WTC11 (cell line): ENCODE results near the gene DYNC2LI1. TPM values are rescaled to one million over a fixed set of nuclear protein-coding genes. Genes with fewer than 3 reads are reported as not detected.

Source experiments
- ATAC-seq: fragments of 200-7000 bp; cut with Tn5 transposase; 2 replicates; pipeline ENCODE4 v1.10.0; 2021; ENCODE audit warnings: mild to moderate bottlenecking, moderate library complexity
- CTCF ChIA-PET: fragments of 300-600 bp; sonication (Branson Sonifier 250); formaldehyde crosslinking; loops from one replicate; lab custom pipeline; 2021; ENCODE audit warnings: antibody characterized with exemption; lab: Charles Lee
- POLR2A ChIA-PET: fragments of 350-600 bp; sonication (Branson Sonifier 250); formaldehyde crosslinking; loops from one replicate; lab custom pipeline; 2021; ENCODE audit warnings: antibody characterized with exemption; lab: Charles Lee
- DNase-seq: peaks from one replicate; pipeline ENCODE4 v3.0.0; 2021; ENCODE audit warnings: low spot score
- H3K27ac Mint-ChIP-seq: 2 replicates; pipeline ENCODE4 v1.8.0; 2021; ENCODE audit warnings: mixed read lengths
- H3K27me3 Mint-ChIP-seq: 2 replicates; pipeline ENCODE4 v1.8.0; 2021; ENCODE audit warnings: low read depth, mild to moderate bottlenecking, moderate library complexity, mixed read lengths
- H3K36me3 Mint-ChIP-seq: 2 replicates; pipeline ENCODE4 v1.8.0; 2021; ENCODE audit warnings: mixed read lengths
- H3K4me1 Mint-ChIP-seq: 2 replicates; pipeline ENCODE4 v1.8.0; 2022; ENCODE audit warnings: mixed read lengths
- H3K4me3 Mint-ChIP-seq: 2 replicates; pipeline ENCODE4 v1.8.0; 2021; ENCODE audit warnings: mild to moderate bottlenecking, moderate library complexity, mixed read lengths
- H3K9me3 Mint-ChIP-seq: 2 replicates; pipeline ENCODE4 v1.8.0; 2021; ENCODE audit warnings: mixed read lengths
- CBFB ChIP-seq: sonication (generic); formaldehyde crosslinking; IDR thresholded peaks from 2 replicates; pipeline ENCODE4 v1.8.1; 2022; ENCODE audit warnings: mild to moderate bottlenecking, low read depth, missing genetic modification reagents
- EMX1 ChIP-seq: fragments of 250-450 bp; sonication (Bioruptor Pico); IDR thresholded peaks from 2 replicates; pipeline ENCODE4 v1.8.0; 2021; ENCODE audit warnings: mild to moderate bottlenecking
- ESRRA ChIP-seq: sonication (generic); formaldehyde crosslinking; IDR thresholded peaks from 2 replicates; pipeline ENCODE4 v1.8.1; 2022; ENCODE audit warnings: mild to moderate bottlenecking, missing genetic modification reagents, borderline replicate concordance
- FOXP1 ChIP-seq: sonication (generic); formaldehyde crosslinking; IDR thresholded peaks from 2 replicates; pipeline ENCODE4 v1.8.0; 2022; ENCODE audit warnings: missing genetic modification reagents, mild to moderate bottlenecking, moderate library complexity, borderline replicate concordance
- GRHL2 ChIP-seq: fragments of 250-450 bp; sonication (Bioruptor Pico); IDR thresholded peaks from 2 replicates; pipeline ENCODE4 v1.8.0; 2022; ENCODE audit warnings: mild to moderate bottlenecking, moderate library complexity; ENCODE audit not compliant: insufficient replicate concordance, severe bottlenecking
- HMGA2 ChIP-seq: fragments of 250-450 bp; sonication (Bioruptor Pico); IDR thresholded peaks from 2 replicates; pipeline ENCODE4 v1.4.0; 2021; ENCODE audit warnings: mild to moderate bottlenecking, moderate library complexity
- JUN ChIP-seq: sonication (generic); formaldehyde crosslinking; IDR thresholded peaks from 2 replicates; pipeline ENCODE4 v1.8.0; 2023; ENCODE audit warnings: mild to moderate bottlenecking, missing genetic modification reagents
- MXD4 ChIP-seq: fragments of 250-450 bp; sonication (Bioruptor Pico); IDR thresholded peaks from 2 replicates; pipeline ENCODE4 v1.8.0; 2021; ENCODE audit warnings: mild to moderate bottlenecking, moderate library complexity, borderline replicate concordance
- OVOL2 ChIP-seq: fragments of 250-450 bp; sonication (Bioruptor Pico); IDR thresholded peaks from 2 replicates; pipeline ENCODE4 v1.9.0; 2021; ENCODE audit warnings: mild to moderate bottlenecking, borderline replicate concordance
- TEAD4 ChIP-seq: sonication (generic); formaldehyde crosslinking; IDR thresholded peaks from 2 replicates; pipeline ENCODE4 v1.8.0; 2022; ENCODE audit warnings: mild to moderate bottlenecking, missing genetic modification reagents
- ZBTB21 ChIP-seq: sonication (generic); formaldehyde crosslinking; IDR thresholded peaks from 2 replicates; pipeline ENCODE4 v1.8.1; 2023; ENCODE audit warnings: mild to moderate bottlenecking, missing genetic modification reagents, borderline replicate concordance
- ZNF138 ChIP-seq: sonication (generic); formaldehyde crosslinking; conservative IDR thresholded peaks from 2 replicates; pipeline ENCODE4 v1.8.1; 2022; ENCODE audit warnings: mild to moderate bottlenecking, moderate library complexity, missing genetic modification reagents
- ZNF232 ChIP-seq: sonication (generic); formaldehyde crosslinking; IDR thresholded peaks from 2 replicates; pipeline ENCODE4 v1.8.0; 2022; ENCODE audit warnings: mild to moderate bottlenecking, missing genetic modification reagents
- ZNF263 ChIP-seq: sonication (generic); formaldehyde crosslinking; IDR thresholded peaks from 2 replicates; pipeline ENCODE4 v1.8.1; 2022; ENCODE audit warnings: low read depth, mild to moderate bottlenecking, moderate library complexity, missing genetic modification reagents
- ZNF317 ChIP-seq: sonication (generic); formaldehyde crosslinking; IDR thresholded peaks from 2 replicates; pipeline ENCODE4 v1.8.1; 2023; ENCODE audit warnings: low read depth, mild to moderate bottlenecking, moderate library complexity, missing genetic modification reagents, borderline replicate concordance
- ZNF423 ChIP-seq: fragments of 250-450 bp; sonication (Bioruptor Pico); IDR thresholded peaks from 2 replicates; pipeline ENCODE4 v2.1.2; 2022; ENCODE audit warnings: mild to moderate bottlenecking, moderate library complexity
- ZNF671 ChIP-seq: fragments of 250-450 bp; sonication (Bioruptor Pico); IDR thresholded peaks from 2 replicates; pipeline ENCODE4 v1.8.0; 2021; ENCODE audit warnings: mild to moderate bottlenecking
- total RNA-seq: library from RNA; stranded (reverse); gene quantifications from 3 replicates; pipeline ENCODE4 v1.2.3, GENCODE V29; 2021
- TF ChIP-seq, protein P1 (sequence below): sonication (generic); formaldehyde crosslinking; IDR thresholded peaks from 2 replicates; pipeline ENCODE4 v1.8.0; 2023; ENCODE audit warnings: missing genetic modification reagents
- TF ChIP-seq, protein P2 (sequence below): fragments of 250-450 bp; sonication (Bioruptor Pico); IDR thresholded peaks from 2 replicates; pipeline ENCODE4 v2.1.2; 2022; ENCODE audit warnings: mild to moderate bottlenecking, moderate library complexity
- TF ChIP-seq, protein P3 (sequence below): sonication (generic); formaldehyde crosslinking; IDR thresholded peaks from 2 replicates; pipeline ENCODE4 v1.8.1; 2023; ENCODE audit warnings: mild to moderate bottlenecking, moderate library complexity, missing genetic modification reagents
- TF ChIP-seq, protein P4 (sequence below): fragments of 250-450 bp; sonication (Bioruptor Pico); IDR thresholded peaks from 2 replicates; pipeline ENCODE4 v1.9.0; 2021; ENCODE audit warnings: mild to moderate bottlenecking, borderline replicate concordance

DYNC2LI1 gene
- total RNA-seq, 1 experiment from 2014 or later, result 7.0 TPM

DNA sequence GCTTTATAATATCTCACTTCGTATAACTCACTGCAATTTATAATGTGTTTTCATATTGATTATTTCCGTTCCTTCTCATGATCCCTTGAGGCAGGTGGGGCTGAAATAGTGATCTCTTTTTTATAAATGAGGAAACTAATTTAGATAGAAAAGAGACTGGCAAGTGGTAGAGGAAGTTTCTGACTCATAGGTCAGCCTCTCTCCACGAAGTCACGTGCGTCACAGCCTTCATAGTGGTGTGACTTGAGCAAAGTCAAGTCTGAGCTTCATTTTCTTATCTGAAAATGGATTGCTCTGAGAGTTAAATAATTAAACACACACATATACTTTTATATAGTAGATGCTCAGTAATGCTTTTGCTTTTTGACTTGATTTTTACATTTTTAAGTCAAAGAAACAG is 44.9 kb downstream of the DYNC2LI1 start:
- H3K9me3 Mint-ChIP-seq, result no peaks in the 10 kb centered on the region; the same call in 1 of the 2 replicates
- DNase-seq, result no peak
- H3K36me3 Mint-ChIP-seq, result no peaks in the 10 kb centered on the region
- no peak overlapping the region for H3K27ac Mint-ChIP-seq
- no peak overlapping the region for H3K4me3 Mint-ChIP-seq
- CTCF ChIA-PET, result no interaction called here
- POLR2A ChIA-PET, result no interaction called here
- peaks cover 2% of the 10 kb centered on the region; the same call in 1 of the 2 replicates for H3K27me3 Mint-ChIP-seq
- TF ChIP-seq ZNF138, result no peak
- TF ChIP-seq, protein P1, sequence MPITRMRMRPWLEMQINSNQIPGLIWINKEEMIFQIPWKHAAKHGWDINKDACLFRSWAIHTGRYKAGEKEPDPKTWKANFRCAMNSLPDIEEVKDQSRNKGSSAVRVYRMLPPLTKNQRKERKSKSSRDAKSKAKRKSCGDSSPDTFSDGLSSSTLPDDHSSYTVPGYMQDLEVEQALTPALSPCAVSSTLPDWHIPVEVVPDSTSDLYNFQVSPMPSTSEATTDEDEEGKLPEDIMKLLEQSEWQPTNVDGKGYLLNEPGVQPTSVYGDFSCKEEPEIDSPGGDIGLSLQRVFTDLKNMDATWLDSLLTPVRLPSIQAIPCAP (CRISPR knock-in tag), result no peak
- TF ChIP-seq JUN (CRISPR knock-in tag), result no peak
- TF ChIP-seq FOXP1 (CRISPR knock-in tag), result no peak
- TF ChIP-seq, protein P2, sequence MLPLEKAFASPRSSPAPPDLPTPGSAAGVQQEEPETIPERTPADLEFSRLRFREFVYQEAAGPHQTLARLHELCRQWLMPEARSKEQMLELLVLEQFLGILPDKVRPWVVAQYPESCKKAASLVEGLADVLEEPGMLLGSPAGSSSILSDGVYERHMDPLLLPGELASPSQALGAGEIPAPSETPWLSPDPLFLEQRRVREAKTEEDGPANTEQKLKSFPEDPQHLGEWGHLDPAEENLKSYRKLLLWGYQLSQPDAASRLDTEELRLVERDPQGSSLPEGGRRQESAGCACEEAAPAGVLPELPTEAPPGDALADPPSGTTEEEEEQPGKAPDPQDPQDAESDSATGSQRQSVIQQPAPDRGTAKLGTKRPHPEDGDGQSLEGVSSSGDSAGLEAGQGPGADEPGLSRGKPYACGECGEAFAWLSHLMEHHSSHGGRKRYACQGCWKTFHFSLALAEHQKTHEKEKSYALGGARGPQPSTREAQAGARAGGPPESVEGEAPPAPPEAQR (CRISPR knock-in tag), result no peak
- no peak for TF ChIP-seq HMGA2
- TF ChIP-seq EMX1 (CRISPR knock-in tag), result no peak
- no peak for TF ChIP-seq MXD4 (CRISPR knock-in tag)
- no peak for TF ChIP-seq ZNF232 (CRISPR knock-in tag)
- TF ChIP-seq TEAD4 (CRISPR knock-in tag), result no peak
- TF ChIP-seq CBFB (CRISPR knock-in tag), result no peak
- peaks cover 6% of the 10 kb centered on the region for H3K4me1 Mint-ChIP-seq
- ATAC-seq, result no peak

DNA sequence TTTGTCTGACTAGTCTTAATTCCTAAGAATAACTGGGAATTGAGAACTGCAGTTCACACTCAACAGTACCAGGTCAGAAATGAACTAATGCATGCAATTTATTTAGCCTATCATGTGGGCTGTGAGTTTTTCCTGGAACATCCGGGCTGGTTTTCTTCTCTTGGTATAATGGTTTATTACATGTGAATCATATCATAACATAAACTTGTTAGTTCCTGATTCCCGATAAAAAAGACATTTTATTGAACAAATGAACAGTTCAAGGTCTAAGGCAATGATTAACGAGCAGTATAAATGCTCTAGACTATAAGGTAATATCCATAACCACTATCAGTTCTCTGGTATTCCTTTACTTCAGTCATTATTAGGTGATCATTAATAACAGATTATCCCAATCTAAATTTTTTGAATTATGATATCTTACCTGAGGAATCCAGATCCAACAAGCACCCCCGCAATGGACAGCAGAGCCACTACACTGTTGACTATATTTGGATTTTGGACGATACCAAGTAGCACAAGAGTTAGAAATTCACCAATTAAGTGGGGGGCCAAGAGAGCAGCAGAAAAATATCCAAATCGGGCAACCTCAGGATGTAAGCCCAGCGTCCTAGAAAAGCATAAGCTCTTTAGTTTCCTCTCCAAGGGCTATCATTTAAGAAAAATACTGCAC is 45.8 kb downstream of the DYNC2LI1 start:
- POLR2A ChIA-PET, result no interaction called here
- H3K4me3 Mint-ChIP-seq, result no peak overlapping the region

More for the DNA sequence above, 45.8 kb downstream of the DYNC2LI1 start:
- peaks cover 2% of the 10 kb centered on the region; the same call in 1 of the 2 replicates for H3K27me3 Mint-ChIP-seq
- TF ChIP-seq, protein P3, sequence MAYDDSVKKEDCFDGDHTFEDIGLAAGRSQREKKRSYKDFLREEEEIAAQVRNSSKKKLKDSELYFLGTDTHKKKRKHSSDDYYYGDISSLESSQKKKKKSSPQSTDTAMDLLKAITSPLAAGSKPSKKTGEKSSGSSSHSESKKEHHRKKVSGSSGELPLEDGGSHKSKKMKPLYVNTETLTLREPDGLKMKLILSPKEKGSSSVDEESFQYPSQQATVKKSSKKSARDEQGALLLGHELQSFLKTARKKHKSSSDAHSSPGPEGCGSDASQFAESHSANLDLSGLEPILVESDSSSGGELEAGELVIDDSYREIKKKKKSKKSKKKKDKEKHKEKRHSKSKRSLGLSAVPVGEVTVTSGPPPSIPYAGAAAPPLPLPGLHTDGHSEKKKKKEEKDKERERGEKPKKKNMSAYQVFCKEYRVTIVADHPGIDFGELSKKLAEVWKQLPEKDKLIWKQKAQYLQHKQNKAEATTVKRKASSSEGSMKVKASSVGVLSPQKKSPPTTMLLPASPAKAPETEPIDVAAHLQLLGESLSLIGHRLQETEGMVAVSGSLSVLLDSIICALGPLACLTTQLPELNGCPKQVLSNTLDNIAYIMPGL, result no peak
- TF ChIP-seq GRHL2 (CRISPR knock-in tag), result no peak
- no peak for TF ChIP-seq ZNF317
- TF ChIP-seq ZNF671 (CRISPR knock-in tag), result no peak
- no peak for TF ChIP-seq FOXP1 (CRISPR knock-in tag)
- no peak for TF ChIP-seq OVOL2 (CRISPR knock-in tag)
- no peak for TF ChIP-seq ZNF232 (CRISPR knock-in tag)
- TF ChIP-seq, protein P4, sequence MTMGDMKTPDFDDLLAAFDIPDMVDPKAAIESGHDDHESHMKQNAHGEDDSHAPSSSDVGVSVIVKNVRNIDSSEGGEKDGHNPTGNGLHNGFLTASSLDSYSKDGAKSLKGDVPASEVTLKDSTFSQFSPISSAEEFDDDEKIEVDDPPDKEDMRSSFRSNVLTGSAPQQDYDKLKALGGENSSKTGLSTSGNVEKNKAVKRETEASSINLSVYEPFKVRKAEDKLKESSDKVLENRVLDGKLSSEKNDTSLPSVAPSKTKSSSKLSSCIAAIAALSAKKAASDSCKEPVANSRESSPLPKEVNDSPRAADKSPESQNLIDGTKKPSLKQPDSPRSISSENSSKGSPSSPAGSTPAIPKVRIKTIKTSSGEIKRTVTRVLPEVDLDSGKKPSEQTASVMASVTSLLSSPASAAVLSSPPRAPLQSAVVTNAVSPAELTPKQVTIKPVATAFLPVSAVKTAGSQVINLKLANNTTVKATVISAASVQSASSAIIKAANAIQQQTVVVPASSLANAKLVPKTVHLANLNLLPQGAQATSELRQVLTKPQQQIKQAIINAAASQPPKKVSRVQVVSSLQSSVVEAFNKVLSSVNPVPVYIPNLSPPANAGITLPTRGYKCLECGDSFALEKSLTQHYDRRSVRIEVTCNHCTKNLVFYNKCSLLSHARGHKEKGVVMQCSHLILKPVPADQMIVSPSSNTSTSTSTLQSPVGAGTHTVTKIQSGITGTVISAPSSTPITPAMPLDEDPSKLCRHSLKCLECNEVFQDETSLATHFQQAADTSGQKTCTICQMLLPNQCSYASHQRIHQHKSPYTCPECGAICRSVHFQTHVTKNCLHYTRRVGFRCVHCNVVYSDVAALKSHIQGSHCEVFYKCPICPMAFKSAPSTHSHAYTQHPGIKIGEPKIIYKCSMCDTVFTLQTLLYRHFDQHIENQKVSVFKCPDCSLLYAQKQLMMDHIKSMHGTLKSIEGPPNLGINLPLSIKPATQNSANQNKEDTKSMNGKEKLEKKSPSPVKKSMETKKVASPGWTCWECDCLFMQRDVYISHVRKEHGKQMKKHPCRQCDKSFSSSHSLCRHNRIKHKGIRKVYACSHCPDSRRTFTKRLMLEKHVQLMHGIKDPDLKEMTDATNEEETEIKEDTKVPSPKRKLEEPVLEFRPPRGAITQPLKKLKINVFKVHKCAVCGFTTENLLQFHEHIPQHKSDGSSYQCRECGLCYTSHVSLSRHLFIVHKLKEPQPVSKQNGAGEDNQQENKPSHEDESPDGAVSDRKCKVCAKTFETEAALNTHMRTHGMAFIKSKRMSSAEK (CRISPR knock-in tag), result no peak
- TF ChIP-seq ESRRA (CRISPR knock-in tag), result no peak
- TF ChIP-seq, protein P1 (CRISPR knock-in tag), result no peak
- no peak for TF ChIP-seq ZNF263 (CRISPR knock-in tag)
- TF ChIP-seq ZNF423 (CRISPR knock-in tag), result no peak
- TF ChIP-seq ZBTB21 (CRISPR knock-in tag), result no peak
- TF ChIP-seq, all 79 proteins: peak for 0
- no peaks in the 10 kb centered on the region; the same call in 1 of the 2 replicates for H3K9me3 Mint-ChIP-seq
- H3K4me1 Mint-ChIP-seq, result peaks cover 6% of the 10 kb centered on the region
- no peaks in the 10 kb centered on the region for H3K36me3 Mint-ChIP-seq
- ATAC-seq (no peak), DNase-seq (no peak)
- H3K27ac Mint-ChIP-seq, result no peak overlapping the region
- CTCF ChIA-PET, result no interaction called here
